Activated CD8-positive, alpha-beta memory T cell treated with anti-CD3 and anti-CD28 coated beads for 1 hour (primary cell): Measurements from ENCODE around the gene COL21A1.

Experiments used
- DNase-seq, 2 donors: peaks; one replicate each; pipeline ENCODE4 v3.0.0-alpha.2; 2020; ENCODE audit warnings: low read depth in 1 of 2; ENCODE audit errors: extremely low read depth in 1 of 2

Gene COL21A1

DNA sequence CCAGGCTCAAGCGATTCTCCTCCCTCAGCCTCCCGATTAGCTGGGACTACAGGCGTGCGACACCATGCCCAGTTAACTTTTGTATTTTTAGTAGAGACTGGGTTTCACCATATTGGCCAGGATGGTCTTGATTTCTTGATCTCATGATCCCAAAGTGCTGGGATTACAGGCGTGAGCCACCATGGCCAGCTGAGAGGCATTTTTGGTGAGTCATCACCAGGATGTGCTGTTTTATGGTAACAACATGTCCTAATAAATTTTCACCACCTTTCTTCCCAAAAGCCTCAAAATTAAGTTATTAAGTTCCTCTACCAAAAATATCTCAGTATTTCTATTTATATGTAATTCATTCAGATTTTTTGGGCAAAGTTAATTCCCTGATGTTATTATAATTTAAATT is 53.5 kb downstream of the COL21A1 start:
- no peak for DNase-seq

- DNase-seq = no peak
Measured at GRCh38 chr6:56188429-56188828, 59.0 kb downstream of the COL21A1 start.

- no peak for DNase-seq
Measured at GRCh38 chr6:56187686-56188085, 59.7 kb downstream of the COL21A1 start.

- DNase-seq = no peak
Measured at GRCh38 chr6:56176741-56177140, 70.6 kb downstream of the COL21A1 start.

DNA sequence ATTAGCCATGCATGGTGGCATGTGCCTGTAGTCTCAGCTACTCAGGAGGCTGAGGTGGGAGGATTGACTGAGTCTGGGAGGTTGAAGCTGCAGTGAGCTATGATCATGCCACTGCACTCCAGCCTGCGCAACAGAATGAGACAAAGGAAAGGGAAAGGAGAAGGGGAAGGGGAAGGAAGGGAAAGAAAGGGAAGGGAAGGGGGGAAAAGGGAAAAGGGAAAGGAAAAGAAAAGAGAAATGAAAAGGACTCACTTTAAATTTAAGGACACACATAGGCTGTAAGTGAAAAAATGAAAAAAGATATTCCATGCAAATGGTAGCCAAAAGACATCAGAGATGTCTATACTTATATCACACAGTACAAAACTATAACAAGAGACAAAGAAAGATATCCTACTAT is 74.2 kb downstream of the COL21A1 start:
- no peak for DNase-seq

GRCh38 chr6:56172144-56172543 is 75.2 kb downstream of the COL21A1 start:
- DNase-seq = no peak

DNA sequence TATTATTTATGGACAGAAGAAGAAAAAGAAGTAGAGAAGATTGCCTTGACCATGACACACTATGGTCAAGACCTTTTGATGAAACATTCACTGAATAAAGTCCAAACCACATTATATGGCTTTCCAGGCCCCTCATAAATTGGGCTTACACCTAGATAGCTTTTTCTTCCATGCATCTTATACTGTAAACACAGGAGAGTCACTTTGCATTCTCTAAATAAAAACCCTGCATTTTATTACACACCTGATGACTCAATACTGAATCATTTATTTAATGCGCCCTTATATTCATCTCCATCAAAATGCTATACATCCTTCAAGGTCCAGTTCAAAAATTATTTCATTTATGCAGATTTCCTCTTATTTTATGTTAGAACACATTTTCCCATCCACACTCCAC is 78.0 kb downstream of the COL21A1 start:
- no peak for DNase-seq

- DNase-seq = no peak
Measured at GRCh38 chr6:56168596-56168995, 78.8 kb downstream of the COL21A1 start.

DNA sequence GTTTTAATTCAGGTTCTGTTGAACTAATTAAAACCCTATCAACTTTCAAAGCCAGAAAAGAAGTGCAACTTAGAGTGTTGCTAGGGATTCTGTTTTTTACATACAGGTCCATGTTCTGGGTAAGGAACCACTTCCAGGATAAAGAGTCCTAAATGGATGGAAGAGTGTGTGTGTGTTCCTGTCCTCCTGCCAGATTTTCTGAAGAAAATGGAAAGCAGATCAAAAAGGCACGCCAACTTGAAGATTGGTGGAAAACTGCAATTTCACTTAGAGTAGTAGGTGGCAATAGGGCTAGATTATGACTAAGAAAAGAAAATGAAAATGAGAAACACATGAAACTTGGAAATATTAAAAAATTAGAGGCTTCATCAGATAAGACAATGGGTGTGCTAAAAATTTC is 85.3 kb downstream of the COL21A1 start:
- DNase-seq = no peak

DNA sequence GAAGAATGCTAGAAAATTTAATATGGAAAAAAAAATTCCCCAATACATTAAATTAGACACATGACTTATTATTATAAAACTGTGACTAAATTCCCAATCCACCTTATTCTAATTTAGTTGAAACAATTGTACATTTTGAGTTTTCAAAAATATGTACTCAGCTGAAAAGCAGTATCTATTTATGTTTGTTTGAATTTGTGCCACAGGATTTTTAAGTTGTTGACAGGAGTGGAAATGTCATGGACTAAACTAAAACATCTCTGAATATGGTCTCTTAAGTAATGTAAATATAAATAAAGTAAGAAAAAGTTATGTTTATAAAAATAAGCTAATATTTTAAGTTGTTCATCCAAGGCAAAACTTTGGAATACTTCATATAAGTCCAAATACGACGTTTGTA is 86.9 kb downstream of the COL21A1 start:
- DNase-seq = no peak

DNA sequence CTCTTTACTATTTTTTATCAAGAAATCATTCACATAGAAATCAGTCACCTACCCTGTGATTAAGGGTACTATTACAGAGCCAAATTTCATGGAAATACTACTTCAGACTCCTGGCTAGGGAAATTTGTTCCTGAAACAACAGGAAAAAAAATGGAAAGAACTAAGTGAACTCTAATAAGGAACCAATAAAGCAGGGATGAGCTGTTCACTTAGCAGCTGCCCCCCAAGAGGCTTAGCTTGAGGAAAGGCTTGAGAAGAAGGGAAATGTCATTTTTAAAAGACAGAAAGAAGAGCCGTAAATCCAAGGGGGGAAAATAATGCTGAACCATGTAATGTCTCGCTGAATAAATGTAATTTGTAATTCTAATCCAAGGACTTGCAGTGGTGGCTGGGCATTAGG is 88.8 kb downstream of the COL21A1 start:
- DNase-seq = no peak

GRCh38 chr6:56156643-56157042 is 90.7 kb downstream of the COL21A1 start:
- DNase-seq = no peak

GRCh38 chr6:56155634-56156141 is 91.7 kb downstream of the COL21A1 start:
- no peak for DNase-seq

DNA sequence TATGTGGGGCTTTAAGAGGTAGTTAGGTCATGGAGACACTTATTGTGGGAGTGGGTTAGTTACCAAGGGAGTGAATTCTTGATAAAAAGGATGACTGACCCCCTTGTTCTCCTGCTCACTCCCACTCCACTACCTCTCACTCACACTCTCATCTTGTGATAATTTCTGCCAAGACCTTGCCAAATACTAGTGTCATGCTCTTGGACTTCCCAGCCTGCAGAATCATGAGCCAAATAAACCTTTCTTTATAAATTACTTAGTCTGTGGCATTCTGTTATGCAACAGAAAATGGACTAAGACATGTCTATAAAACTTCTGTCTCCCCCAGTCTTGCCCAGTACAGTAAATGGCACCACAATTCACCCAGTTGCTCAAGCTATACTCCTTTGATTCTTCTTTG is 93.3 kb downstream of the COL21A1 start:
- no peak for DNase-seq

GRCh38 chr6:56152611-56153010 is 94.8 kb downstream of the COL21A1 start:
- DNase-seq = no peak

GRCh38 chr6:56151609-56152224 is 95.7 kb downstream of the COL21A1 start:
- no peak for DNase-seq

DNA sequence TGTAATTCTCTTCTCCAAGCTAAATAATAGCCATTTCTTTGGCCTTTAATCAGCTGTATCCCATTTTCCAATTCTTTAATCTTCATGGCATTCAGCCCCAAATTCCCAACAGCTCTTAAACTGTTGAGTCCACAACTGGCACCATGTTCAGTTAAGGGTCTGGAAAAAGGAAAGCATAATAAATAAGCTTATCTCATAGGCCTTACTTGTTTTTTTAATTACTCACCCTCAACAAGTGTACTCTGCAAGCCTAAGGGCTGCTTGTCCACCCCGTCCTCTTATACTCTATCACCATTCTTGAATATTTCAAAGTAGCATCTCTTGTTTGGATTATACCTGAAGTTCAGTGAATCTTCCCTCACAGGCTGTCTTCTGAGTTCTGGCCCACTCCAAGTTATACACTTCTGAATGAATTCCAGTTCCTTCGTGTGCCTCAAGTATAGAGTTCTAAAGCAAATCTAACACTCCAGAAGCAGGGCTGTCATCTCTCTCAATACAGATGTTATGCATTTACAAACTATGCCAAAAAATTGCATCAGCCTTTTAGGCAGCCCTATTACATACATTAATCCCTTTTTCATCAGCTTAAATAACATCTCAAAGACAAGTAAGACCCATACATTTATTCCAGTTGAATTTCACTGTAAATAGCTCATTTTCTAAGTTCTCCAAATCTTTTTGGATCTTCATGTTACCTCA is 98.7 kb downstream of the COL21A1 start:
- DNase-seq = no peak

GRCh38 chr6:56147766-56148165 is 99.6 kb downstream of the COL21A1 start:
- no peak for DNase-seq

- DNase-seq = no peak
Measured at GRCh38 chr6:56146086-56146485, 101.3 kb downstream of the COL21A1 start.

- no peak for DNase-seq
Measured at GRCh38 chr6:56145616-56146015, 101.8 kb downstream of the COL21A1 start.

GRCh38 chr6:56144538-56145324 is 102.6 kb downstream of the COL21A1 start:
- no peak for DNase-seq

- no peak for DNase-seq
Measured at GRCh38 chr6:56143796-56144195, 103.6 kb downstream of the COL21A1 start.
